Pericardium fibroblast (primary cell): Measurements from ENCODE around the gene CDKN2D. TPM values are rescaled to one million over a fixed set of nuclear protein-coding genes. Genes with fewer than 3 reads are reported as not detected.

Experiments used
- total RNA-seq: library from RNA; depleted of rRNA; stranded (reverse); fragments of >200 nt; gene quantifications from 2 replicates; pipeline ENCODE4 v1.2.3, GENCODE V29; 2015

CDKN2D gene
- total RNA-seq: 2.3 and 5.7 TPM in 2 replicates

DNA sequence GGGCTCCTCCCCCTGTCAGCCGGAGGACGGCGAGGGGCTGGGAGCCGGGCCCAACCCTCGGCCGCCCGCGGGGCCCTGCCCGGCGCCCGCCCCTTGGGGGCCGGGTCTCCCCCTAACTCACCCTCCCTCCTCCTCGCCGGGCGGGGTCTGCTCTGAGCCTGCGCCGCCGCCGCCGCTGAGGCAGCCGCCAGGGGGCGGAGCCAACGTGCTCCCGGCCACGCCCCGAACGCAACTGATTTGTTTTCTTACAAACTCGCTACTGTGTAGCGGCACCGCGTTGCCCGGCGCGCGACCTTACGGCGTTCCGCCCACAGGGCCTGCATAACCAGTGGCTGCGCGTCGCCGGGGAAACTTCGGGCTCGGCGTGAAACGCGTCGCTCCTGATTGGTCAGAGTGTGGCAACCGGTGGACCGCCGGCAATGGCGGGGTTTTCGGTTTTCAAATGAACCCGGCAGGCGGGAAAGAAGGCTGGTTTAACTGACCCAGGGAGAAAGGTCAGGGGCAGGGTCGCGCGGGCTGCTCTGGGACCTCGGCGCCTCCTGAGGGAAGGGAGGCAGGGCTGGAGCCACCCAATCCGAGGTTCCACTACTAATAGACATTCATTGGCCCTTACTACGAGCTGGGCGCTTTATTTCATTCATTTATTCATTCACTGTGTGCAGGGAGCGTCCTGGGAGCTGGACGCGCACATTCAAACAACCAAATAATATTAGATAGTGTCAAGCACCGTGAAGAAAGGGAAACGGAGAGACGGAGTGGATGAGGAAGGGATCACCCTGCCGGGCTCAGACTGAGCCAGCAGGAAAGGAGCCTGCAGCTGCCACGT is at the start of gene CDKN2D:
Gene CDKN2D, minus strand, starts transcription at position 154 of the 826 bp plus-strand sequence. CDS start 326 bp downstream, outside the sequence.

DNA sequence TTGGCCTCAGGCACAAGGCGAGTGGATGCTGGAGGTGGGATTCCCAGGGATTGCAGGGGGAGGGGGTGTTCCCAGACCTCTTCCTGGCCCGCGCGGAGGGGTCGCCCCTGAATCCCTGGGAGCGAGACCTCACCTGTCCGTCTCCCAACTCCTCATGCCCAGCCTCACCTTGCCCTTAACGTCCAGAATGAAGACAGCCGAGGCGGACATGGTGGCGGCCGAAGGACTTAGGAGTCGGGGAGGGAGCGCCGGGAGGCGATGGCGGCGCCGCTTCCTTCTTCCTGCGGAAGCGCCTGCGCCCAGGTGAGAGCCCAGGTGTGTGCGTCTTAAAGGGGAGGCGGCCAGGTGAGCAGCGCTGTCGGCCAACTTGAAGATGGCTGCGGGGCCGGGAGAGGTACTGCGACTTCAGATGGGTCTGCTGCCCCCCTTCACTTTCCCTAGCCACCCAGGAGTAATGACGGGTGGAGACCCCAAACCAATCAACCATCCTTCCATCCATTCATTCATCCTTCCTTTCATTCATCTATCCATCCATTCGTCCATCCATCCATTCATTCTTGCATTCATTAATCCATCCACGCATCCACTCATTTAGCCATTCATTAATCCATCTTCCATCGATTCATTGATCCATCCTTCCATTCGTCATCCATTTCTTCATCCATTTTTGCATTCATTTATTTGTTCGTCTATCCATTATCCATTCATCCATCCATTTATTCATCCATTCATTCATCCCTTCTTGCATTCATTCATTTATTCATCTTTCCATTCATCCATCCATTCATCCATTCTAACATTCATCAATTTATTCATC is 18.5 kb upstream of the CDKN2D start, which contains the start of gene AP1M2:
Gene AP1M2, minus strand, starts transcription at position 291 of the 817 bp plus-strand sequence. Its CDS starts 81 bp downstream, at position 210.

DNA sequence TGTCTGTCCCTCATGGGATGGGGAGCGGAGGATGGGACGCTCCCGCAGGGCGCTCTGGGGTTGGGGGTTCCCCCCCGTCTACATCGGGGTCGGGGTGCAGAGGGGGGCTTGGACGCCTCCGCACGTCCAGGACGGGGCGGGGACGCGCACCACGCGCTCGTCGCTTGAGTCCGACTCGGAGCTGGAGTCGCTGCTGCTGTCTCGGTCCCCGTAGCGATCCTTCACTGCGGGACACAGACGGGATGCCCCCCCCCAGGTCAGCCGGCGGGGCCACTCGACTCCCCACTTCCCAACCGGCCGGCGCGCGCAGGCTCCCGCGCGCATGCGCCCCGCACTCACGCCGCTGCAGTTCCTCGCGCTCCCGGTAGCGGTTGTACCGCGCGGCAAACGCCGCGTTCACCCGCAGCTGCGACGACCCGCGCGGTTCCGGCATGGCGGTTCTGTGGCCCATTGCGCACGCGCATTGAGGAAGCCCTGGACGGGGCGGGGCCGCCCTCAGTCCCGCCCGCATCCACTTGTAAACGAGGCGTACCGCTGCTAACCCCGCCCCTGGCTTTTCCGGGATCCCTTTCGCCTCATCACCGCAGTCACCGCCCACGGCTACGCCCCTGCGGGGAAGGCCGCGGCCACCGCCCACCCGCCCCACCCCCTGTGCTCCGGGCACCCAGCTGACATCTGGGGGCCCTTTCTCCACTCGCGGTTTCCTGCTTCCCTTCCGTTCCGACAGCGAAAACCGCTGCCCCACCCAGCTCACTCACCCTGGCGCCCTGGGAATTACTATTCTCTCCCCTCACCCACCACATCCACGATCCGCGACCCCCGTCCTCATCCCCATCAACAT is 3.0 kb downstream of the CDKN2D start, which contains the start of gene KRI1:
Gene KRI1, minus strand, starts transcription at position 444 of the 841 bp plus-strand sequence. Its CDS starts 11 bp downstream, at position 433.

DNA sequence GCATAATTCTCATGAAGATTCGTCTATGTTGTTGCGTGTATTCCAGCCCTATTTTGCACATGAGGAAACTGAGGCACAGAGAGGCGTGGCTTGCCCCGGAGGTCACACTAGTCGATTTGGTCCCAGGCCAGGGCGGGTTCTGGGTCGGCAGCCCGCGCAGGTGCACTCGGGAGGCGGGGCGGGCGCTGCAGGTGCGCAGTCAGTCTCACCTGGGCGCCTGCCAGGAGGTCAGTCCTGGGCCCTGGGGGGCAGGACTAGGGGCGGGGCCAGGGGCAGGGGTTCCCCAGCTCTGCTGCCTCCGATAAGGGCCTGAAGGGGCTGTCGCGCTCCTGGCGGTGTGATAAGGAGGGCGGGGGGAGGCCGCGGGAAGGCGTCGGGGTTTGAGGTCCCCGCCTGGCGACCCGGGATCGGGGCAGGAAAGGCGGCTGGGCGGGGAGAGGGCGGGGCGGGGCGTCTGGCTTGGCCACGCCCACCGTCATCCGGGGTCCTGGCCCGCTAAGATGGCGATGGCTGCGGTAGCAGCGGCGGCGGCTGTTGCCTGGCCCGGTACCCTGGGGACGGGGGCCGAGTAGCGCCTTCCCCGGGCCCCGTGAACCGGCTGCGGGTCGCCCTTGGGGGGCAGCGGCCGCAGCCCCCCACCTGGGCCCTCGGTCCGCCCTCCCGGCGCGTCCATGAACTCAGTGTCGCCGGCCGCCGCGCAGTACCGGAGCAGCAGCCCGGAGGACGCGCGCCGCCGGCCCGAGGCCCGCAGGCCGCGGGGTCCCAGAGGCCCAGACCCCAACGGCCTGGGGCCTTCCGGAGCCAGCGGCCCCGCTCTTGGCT is 25.1 kb downstream of the CDKN2D start, which contains the start of gene ATG4D:
Gene ATG4D, plus strand, starts transcription at position 485 of the 822 bp plus-strand sequence. Its CDS starts 187 bp downstream, at position 672.

DNA sequence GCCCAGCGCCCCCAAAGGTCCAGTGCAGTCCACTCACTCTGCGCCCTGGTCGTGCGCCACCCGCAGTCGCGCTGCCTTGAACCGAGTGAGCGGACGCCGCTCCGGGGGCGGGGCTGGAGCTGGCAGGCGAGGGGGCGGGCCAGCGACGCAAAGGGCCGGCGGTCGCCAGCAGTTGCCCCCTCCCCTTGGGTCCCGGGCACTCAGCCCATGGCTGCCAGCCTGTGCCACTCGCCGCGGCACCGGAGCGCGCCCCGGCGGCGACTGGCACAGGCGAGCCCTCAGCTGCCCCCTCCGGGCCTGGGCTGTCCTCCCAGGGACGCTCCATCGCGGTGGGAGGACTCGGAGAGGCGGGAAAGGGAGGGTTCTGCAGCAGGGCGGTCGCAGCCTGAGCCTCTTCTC is 51.4 kb downstream of the CDKN2D start, which contains the start of gene S1PR5:
Gene S1PR5, minus strand, starts transcription at position 87 of the 399 bp plus-strand sequence. CDS start 2,436 bp downstream, outside the sequence.

Other genes starting within 250 kb of the CDKN2D start
- 20.7 and 32.5 TPM in 2 replicates for gene RAVER1, start 235.4 kb downstream of the CDKN2D start, total RNA-seq
- 6.8 and 7.8 TPM in 2 replicates for gene ICAM3, start 229.4 kb downstream of the CDKN2D start, total RNA-seq
- gene TYK2, start 188.4 kb downstream of the CDKN2D start, total RNA-seq: 68.0 and 74.8 TPM in 2 replicates
- gene CDC37, start 165.4 kb downstream of the CDKN2D start, total RNA-seq: 157 and 169 TPM in 2 replicates
- 5.4 and 15.4 TPM in 2 replicates for gene PDE4A, start 148.4 kb downstream of the CDKN2D start, total RNA-seq
- gene KEAP1, start 65.6 kb downstream of the CDKN2D start, total RNA-seq: 53.6 and 78.1 TPM in 2 replicates
- gene S1PR5, start 51.5 kb downstream of the CDKN2D start, total RNA-seq: 1.1 and 5.4 TPM in 2 replicates
- 15.8 and 28.4 TPM in 2 replicates for gene ATG4D, start 25.1 kb downstream of the CDKN2D start, total RNA-seq
- gene KRI1, start 3.0 kb downstream of the CDKN2D start, total RNA-seq: 11.3 and 14.1 TPM in 2 replicates
- gene AP1M2, start 18.3 kb upstream of the CDKN2D start, total RNA-seq: 2.3 TPM in 1 of 2 replicates, not detected in the other
- gene SLC44A2, start 56.6 kb upstream of the CDKN2D start, total RNA-seq: 57.5 and 91.6 TPM in 2 replicates
- gene ILF3, start 85.4 kb upstream of the CDKN2D start, total RNA-seq: 53.7 and 53.8 TPM in 2 replicates
- gene QTRT1, start 132.5 kb upstream of the CDKN2D start, total RNA-seq: 24.7 and 35.3 TPM in 2 replicates
- 54.1 and 75.5 TPM in 2 replicates for gene DNM2, start 149.1 kb upstream of the CDKN2D start, total RNA-seq